Epithelial cell of proximal tubule (primary cell): ENCODE measurements around the gene TMEM170A. TPM values are rescaled to one million over a fixed set of nuclear protein-coding genes. Genes with fewer than 3 reads are reported as not detected.

Experiments
- DNase-seq: peaks from one replicate; pipeline ENCODE4 v3.0.0-alpha.2; 2011; ENCODE audit warnings: low read depth
- H3K4me3 ChIP-seq: 2 replicates; pipeline ENCODE4 v1.5.1; 2011; ENCODE audit warnings: low read depth, mild to moderate bottlenecking, low read length
- total RNA-seq: library from RNA; depleted of rRNA; stranded (reverse); fragments of >200 nt; gene quantifications from 2 replicates; pipeline ENCODE4 v1.2.3, GENCODE V29; 2015
- TF ChIP-seq, protein P1 (sequence below): conservative IDR thresholded peaks from 2 replicates; pipeline ENCODE4 v1.5.1; 2012; ENCODE audit warnings: low read depth, mild to moderate bottlenecking, low read length

Gene TMEM170A
- total RNA-seq, 1 donor from 2014 or later, result 28.8 TPM

DNA sequence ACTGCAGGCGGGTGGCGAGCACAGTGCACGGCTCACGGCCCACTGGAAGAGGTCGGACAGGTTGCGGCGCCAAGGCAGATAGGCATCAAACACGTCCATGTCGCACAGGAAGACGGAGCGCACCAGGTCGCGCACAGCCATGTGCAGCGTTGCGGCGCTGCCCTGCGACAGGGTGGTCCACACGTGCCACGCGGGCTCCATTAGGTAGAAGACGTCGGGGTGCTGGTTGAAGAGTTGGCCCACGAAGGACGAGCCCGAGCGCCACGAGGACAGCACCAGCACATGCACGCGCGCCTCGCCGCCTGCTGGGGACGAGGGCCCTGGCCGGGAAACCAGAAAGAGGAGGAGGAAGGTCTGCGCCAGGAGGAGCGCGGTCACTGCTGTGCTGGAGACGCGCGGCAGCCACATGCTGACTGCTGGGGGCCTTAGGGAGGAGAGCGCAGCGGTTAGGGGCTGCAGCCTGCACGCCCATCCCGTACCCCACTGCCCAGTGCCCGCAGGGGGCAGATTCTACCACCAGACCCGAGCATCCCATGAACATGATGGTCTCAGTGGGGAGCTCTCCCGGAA, 15.0 kb upstream of the TMEM170A start:
- H3K4me3 ChIP-seq, result no peak overlapping the region
- DNase-seq, result no peak
- TF ChIP-seq, protein P1, sequence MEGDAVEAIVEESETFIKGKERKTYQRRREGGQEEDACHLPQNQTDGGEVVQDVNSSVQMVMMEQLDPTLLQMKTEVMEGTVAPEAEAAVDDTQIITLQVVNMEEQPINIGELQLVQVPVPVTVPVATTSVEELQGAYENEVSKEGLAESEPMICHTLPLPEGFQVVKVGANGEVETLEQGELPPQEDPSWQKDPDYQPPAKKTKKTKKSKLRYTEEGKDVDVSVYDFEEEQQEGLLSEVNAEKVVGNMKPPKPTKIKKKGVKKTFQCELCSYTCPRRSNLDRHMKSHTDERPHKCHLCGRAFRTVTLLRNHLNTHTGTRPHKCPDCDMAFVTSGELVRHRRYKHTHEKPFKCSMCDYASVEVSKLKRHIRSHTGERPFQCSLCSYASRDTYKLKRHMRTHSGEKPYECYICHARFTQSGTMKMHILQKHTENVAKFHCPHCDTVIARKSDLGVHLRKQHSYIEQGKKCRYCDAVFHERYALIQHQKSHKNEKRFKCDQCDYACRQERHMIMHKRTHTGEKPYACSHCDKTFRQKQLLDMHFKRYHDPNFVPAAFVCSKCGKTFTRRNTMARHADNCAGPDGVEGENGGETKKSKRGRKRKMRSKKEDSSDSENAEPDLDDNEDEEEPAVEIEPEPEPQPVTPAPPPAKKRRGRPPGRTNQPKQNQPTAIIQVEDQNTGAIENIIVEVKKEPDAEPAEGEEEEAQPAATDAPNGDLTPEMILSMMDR, result no peak

DNA sequence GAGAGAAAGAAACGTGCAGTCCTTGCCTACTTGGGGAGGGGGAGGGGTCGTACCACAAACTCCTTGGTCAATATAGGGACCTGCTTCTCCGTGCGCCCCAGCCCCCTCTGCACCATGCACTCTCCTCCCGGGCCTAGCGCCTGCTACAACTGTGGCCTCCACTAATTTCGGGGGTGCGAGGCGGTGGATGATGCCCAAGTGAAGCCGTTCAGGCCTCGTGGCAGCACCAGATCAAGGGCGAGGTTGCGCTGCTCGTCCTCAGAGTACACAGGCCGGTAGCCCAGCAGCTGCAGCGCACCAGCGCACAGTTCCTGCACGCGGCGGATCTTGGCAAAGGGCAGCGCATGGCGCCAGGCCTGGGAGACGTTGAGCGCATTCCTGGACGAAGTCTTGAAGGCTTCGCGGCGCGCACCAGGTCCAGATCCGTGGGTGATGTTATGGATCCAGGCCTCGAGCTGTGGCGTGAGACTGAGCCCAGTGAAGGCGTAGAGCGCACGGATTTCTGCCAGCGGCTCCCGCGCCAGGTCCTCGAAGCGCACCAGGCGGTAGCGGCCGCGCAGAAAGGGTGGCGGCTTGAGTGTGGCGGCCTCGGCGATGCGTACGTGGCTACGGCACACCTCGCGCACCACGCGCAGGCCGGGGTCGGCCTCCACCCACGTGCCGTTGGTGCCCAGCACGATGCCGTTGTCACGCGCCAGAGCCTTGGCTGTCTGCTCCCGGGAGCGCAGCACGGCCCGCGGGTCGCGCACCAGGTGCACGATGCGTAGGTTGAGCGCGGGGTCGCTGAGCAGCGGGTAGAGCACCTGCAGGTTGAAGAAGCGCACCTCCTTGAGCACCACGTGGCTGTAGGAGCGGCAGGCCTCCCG, 14.2 kb upstream of the TMEM170A start:
- TF ChIP-seq, protein P1, result no peak
- H3K4me3 ChIP-seq, result no peak overlapping the region
- DNase-seq, result no peak

DNA sequence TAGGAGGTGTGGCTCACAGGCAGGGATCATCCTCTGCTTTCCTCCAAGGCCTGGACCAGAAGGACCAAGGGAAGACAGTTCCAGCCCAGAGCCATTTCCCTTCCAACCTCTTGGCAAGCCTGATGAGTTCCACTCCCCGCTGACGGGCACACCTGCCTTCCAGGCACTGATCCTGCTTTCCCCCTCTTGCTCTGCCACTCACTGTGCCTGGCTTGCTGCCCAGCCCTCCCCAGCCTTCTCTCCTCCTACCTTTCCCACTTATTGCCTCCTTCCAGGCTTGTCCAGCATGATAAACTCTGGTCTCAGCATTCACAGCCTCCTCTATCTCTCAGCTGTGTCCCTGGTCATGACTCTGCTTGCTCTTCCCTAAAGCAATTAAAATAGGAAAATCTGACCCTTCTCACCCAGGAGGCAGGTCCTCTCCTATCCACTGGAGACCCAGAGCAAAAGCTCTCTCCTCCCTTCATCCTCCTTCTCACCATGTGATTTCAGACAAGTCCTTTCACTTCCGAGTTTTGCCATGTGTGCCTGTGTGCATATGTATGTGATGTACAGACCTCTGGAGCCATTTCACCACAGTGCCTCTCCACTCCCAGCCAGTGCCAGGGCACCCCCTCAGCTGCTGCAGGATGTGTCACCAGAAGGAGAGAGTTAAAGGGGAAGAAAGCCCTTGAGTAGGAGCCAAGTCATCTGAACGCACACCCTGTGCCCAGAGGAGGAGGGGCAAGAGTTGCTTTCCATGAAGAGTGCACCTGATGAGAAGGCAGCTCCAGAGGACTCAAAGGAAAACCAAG, 13.4 kb upstream of the TMEM170A start:
- DNase-seq, result no peak
- TF ChIP-seq, protein P1, result no peak
- no peak overlapping the region for H3K4me3 ChIP-seq

DNA sequence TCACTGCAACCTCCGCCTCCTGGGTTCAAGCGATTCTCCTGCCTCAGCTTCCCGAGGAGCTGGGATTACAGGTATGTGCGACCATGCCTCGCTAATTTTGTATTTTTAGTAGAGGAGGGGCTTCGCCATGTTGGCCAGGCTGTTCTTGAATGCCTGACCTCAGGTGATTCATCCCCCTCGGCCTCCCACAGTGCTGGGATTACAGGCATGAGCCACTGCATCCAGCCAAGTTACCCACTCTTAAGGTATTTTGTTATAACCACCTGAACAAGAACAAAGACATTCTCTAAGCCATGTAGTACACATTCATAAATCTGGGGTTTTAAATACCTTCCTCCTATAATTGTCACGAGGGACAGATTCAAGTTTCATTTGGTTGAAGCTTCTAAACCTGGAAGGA, 12.3 kb upstream of the TMEM170A start:
- DNase-seq, result peak; percentile 56
- TF ChIP-seq, protein P1, result no peak

DNA sequence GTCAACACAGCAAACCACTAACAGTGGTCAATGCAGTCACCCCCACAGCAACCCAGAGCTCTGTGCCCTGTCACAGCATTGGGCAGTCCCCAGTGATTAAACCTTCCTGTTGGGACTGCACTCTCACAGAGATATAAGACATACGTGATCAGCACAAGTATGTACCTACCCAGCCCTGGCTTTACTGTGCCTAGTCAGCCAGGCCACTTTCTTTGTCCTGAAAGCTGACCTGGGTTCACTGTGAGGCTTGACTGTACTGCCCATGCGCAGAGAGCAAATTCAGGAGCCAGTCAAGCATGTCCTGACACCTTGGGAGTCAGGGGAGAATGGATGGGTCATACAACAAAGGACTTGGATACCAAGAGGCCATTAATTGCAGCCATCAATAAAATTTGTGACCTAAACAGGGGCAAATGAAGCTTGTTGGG, 10.9 kb upstream of the TMEM170A start:
- no peak for DNase-seq

More for the DNA sequence above, 12.3 kb upstream of the TMEM170A start:
- H3K4me3 ChIP-seq, result no peak overlapping the region

More for the DNA sequence above, 10.9 kb upstream of the TMEM170A start:
- TF ChIP-seq, protein P1, result no peak
- no peak overlapping the region for H3K4me3 ChIP-seq
